Measurements from ENCODE around the gene PALD1.
"Not testable (repeated sequence)": the region's sequence is repeated elsewhere in the genome, so short reads cannot be mapped to it uniquely, and the experiment has no call there.

The PALD1 gene

GRCh38 chr10:70481831-70482530 lies 3.4 kb downstream of the PALD1 start:
- DNase-seq (ENCODE audit: low read depth): no peak

GRCh38 chr10:70482982-70483760 lies 4.6 kb downstream of the PALD1 start:
- DNase-seq (ENCODE audit: low read depth): no peak

GRCh38 chr10:70483872-70484271 lies 5.3 kb downstream of the PALD1 start:
- DNase-seq (ENCODE audit: low read depth): not testable (repeated sequence)

DNA sequence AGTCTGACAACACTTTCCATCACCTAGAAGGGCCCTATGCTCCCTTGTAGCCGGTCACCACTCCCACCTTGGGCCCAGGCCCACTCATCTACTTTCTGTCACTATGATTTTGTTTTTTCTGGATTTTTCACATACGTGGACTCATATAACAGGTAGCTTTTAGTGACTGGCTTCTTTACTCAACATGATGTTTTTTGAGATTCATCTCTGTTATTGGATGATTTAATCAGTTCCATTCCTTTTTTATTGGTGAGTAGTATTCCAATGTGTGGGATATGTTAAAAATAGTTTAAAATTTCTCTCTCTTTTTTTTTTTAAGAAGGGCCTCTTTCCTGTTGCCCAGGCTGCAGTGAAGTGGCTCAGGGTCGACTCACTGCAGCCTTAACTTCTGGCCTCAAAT lies 9.3 kb downstream of the PALD1 start:
- DNase-seq (ENCODE audit: low read depth): no peak

GRCh38 chr10:70490142-70490541 lies 11.6 kb downstream of the PALD1 start:
- no peak for DNase-seq (ENCODE audit: low read depth)

GRCh38 chr10:70491614-70492013 lies 13.0 kb downstream of the PALD1 start:
- DNase-seq (ENCODE audit: low read depth): no peak

GRCh38 chr10:70492786-70493659 lies 14.5 kb downstream of the PALD1 start:
- no peak for DNase-seq (ENCODE audit: low read depth)

DNA sequence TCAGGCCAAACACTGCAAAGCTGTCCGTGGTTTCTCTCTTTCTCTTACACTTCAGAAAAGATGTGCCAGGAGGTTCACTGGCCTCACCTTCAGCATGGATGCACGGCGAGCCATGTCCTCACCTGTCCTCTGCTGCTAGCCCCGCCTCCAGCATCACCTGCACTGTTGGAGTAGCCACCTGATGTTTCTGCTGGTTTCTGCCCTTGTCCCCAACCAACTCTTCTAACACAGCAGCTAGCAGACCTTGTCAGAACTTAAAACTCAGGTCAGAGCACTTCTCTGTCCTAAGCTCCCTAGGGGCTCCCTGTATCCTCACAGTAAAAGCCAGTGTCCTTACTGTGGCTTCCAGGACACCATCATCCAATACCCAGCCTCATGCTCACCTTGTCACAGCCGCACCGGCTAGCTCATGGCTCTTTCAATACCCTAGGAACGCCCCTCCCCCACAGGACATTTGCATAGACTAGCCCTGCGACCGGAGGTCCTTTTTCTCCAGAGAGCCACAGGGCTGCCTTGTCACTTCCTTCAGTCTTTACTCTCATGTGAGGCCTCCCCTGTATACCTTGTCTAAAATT lies 15.2 kb downstream of the PALD1 start:
- no peak for DNase-seq (ENCODE audit: low read depth)

- no peak for DNase-seq (ENCODE audit: low read depth)
Measured at GRCh38 chr10:70494536-70494935, 16.0 kb downstream of the PALD1 start.

DNA sequence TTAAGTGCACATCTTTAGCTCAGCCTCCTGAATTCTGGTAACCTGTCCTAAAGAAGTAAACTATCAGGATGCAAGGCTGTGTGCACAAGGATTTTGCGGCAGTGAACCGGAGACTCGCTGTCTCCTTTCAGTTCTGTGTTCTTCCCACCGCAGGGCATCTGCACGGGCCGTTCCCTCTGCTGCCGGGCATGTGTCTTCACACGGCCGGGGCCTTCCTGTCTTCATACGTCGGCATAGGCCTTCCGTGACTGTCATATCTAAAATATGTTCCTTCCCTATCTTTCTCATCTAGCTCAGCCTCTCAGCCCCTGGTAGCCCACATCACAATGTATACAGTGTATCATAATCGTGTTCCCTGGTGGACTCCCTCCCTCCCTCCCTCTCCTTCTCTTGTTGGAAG lies 16.4 kb downstream of the PALD1 start:
- DNase-seq (ENCODE audit: low read depth): no peak

GRCh38 chr10:70495691-70496261 lies 17.2 kb downstream of the PALD1 start:
- no peak for DNase-seq (ENCODE audit: low read depth)

DNA sequence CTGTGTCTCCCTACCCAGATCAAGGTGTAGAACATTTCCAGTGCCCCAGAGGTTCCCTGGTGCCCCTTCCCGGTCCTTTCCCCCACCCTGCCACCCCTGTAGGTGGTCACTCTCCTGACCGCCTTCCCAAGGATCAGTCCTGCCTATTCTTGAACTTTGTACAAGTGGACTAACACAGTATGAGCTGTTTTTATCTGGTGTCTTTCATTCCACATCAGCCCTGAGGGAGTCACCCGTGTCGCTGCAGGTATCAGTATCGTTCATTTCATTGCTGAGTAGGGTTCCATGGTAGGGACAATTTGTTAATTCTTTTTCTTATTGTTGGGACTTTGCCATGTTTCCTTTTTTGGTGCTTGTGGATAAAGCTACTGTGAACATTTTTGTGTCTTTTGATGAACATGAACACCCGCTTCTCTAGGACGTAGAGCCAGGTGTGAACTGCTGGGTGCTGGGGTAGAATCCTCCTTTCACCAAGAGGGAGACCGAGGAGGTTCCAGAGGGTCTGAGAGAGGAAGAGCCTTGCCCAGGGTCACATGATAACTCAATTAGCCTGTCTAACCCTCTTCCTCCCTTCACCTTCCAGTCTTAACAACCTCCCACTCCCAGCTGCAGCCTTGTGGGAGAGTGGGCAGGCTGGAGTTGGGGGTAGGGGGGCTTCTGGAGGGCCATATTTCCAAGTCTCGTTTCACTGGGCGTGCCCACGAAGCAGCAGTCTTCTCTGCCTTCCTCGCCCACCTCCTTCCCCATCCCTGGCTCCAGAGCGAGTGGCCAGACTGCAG lies 18.0 kb downstream of the PALD1 start:
- DNase-seq (ENCODE audit: low read depth): no peak

DNA sequence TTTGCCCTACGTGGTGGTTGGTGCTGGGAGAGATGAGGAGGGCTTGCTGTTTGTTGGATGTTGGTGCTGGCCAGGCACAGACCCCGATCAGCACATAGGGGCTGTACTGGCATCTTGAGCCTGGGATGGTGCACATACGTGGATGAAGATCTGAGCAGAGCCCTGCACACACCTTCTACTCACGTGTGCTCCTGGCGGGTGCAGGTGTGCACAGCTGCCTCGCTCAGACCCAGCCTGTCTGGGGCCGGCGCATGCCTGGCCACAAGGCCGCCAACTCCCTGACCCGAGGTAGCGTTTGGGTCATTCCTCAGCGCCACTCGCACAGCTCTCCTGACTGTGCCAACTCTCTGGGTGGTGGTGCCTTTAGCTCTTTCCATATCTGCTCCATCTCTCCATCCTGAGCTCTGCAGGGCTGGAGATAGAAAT lies 18.6 kb downstream of the PALD1 start:
- DNase-seq (ENCODE audit: low read depth): no peak

- DNase-seq (ENCODE audit: low read depth): no peak
Measured at GRCh38 chr10:70498970-70499835, 20.6 kb downstream of the PALD1 start.

GRCh38 chr10:70499836-70500167 lies 21.2 kb downstream of the PALD1 start:
- no peak for DNase-seq (ENCODE audit: low read depth)

GRCh38 chr10:70500368-70500767 lies 21.8 kb downstream of the PALD1 start:
- DNase-seq (ENCODE audit: low read depth): no peak

DNA sequence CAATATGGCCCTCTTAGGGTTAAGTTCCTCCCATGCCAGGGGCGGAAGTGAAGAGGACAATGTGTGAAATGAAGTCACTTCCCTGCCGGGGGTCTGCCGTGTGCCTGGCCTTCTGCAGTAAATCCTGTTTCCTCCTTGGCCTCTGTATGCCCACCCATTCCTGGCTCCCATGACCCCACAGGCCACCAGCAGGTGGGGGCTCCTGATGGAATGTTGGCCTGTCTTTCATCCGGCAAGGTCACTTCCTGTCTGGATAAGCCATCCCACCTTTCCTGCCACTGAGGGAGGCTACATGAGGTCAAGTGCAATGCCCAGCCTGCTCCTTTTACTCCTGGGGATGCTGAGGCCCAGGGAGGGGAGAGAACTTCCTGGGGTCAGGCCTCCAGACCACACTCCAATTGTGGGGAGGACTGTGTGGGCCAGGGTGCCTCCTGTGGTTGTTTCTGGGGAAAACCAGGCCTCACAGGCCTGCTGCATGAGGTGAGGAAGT lies 22.3 kb downstream of the PALD1 start:
- no peak for DNase-seq (ENCODE audit: low read depth)

DNA sequence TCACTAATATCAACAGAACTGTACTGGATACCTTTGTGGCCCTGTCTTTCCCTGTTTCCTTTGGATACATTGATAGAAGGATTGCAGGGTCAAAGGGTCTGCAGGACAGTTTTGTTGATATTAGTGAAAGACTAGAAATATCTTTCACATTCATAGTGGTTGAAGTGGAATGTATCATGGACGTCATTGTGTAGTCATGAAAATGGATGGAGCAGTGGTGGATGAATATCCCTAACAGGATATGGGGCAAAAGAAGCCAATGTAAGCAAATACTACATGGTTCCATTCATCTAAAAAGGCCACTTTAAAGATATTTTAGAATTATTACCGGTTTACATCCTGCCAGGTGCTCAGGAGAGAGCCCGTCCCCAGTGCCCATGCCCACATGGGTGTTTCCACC lies 23.8 kb downstream of the PALD1 start:
- no peak for DNase-seq (ENCODE audit: low read depth)

- no peak for DNase-seq (ENCODE audit: low read depth)
Measured at GRCh38 chr10:70503776-70504175, 25.2 kb downstream of the PALD1 start.
